SK-N-SH (cell line): ENCODE results near the gene SCN4A. TPM values are rescaled to one million over a fixed set of nuclear protein-coding genes. Genes with fewer than 3 reads are reported as not detected.
"Not testable (repeated sequence)": the region's sequence is repeated elsewhere in the genome, so short reads cannot be mapped to it uniquely, and the experiment has no call there.

Experiments
- CTCF ChIA-PET: fragments of 300-600, 350-600 bp; formaldehyde crosslinking; extraction: SDS; loops from one replicate; lab custom pipeline; 2021; lab: Yijun Ruan, JAX
- POLR2A ChIA-PET: fragments of 350-600 bp; sonication (Branson Sonifier 250); formaldehyde crosslinking; extraction: SDS; loops from one replicate; lab custom pipeline; 2020; ENCODE audit warnings: antibody characterized with exemption, inconsistent platforms; lab: Yijun Ruan, JAX
- DNase-seq: peaks from one replicate; pipeline ENCODE4 v3.0.0; 2012
- H2AFZ ChIP-seq: fragments of 200-600 bp; sonication (generic); 2 replicates; pipeline ENCODE4 v1.8.1; 2016; ENCODE audit warnings: antibody characterized with exemption, mild to moderate bottlenecking, low read depth
- H3F3A ChIP-seq: fragments of 200-600 bp; sonication (generic); replicated peaks from 2 replicates; pipeline ENCODE3; 2016; ENCODE audit warnings: antibody characterized with exemption, mild to moderate bottlenecking; ENCODE audit not compliant: insufficient read depth
- H3K27ac ChIP-seq, 2 experiments: fragments of 200-500 bp in 1 of 2; fragments of 200-600 bp in 1 of 2; sonication (Bioruptor generic) in 1 of 2; sonication (generic), shearing (Covaris generic) in 1 of 2; 2 replicates each; pipeline versions ENCODE4 v1.5.1 to v1.6.1; 2014 to 2016; ENCODE audit warnings: low read depth in 2 of 2, inconsistent platforms in 1 of 2, low read length in 1 of 2, mild to moderate bottlenecking in 1 of 2, mixed read lengths in 1 of 2
- H3K27me3 ChIP-seq: fragments of 200-600 bp; sonication (generic), shearing (Covaris generic); 2 replicates; pipeline ENCODE4 v1.6.1; 2016; ENCODE audit warnings: mixed run types; ENCODE audit not compliant: insufficient read depth
- H3K36me3 ChIP-seq, 2 experiments: fragments of 200-500 bp in 1 of 2; fragments of 200-600 bp in 1 of 2; sonication (Bioruptor generic) in 1 of 2; sonication (generic) in 1 of 2; replicated peaks in 1 of 2; 2 replicates each; pipeline versions ENCODE3 to v1.5.1; 2014 to 2016; ENCODE audit warnings: low read length in 1 of 2, mild to moderate bottlenecking in 1 of 2; ENCODE audit not compliant: insufficient read depth in 2 of 2, control insufficient read depth in 1 of 2
- H3K4me1 ChIP-seq, 2 experiments: fragments of 200-500 bp in 1 of 2; fragments of 200-600 bp in 1 of 2; sonication (Bioruptor generic) in 1 of 2; sonication (generic), shearing (Covaris generic) in 1 of 2; 2 replicates each; pipeline versions ENCODE4 v1.5.1 to v1.6.1; 2014 to 2016; ENCODE audit warnings: low read depth in 1 of 2, low read length in 1 of 2, mixed run types in 1 of 2; ENCODE audit not compliant: insufficient read depth in 2 of 2, control insufficient read depth in 1 of 2
- H3K4me2 ChIP-seq: fragments of 200-600 bp; sonication (generic), shearing (Covaris generic); 2 replicates; pipeline ENCODE4 v1.6.1; 2017; ENCODE audit warnings: mixed run types
- H3K4me3 ChIP-seq, 2 experiments: fragments of 200-500 bp in 1 of 2; fragments of 200-600 bp in 1 of 2; sonication (Bioruptor generic) in 1 of 2; sonication (generic), shearing (Covaris generic) in 1 of 2; 2 replicates each; pipeline versions ENCODE4 v1.5.1 to v1.8.1; 2014 to 2016; ENCODE audit warnings: low read depth in 2 of 2, inconsistent platforms in 1 of 2, low read length in 1 of 2, mild to moderate bottlenecking in 1 of 2, mixed read lengths in 1 of 2, moderate library complexity in 1 of 2
- H3K79me2 ChIP-seq: fragments of 200-600 bp; sonication (generic); 2 replicates; pipeline ENCODE4 v1.8.1; 2017; ENCODE audit warnings: mild to moderate bottlenecking; ENCODE audit not compliant: insufficient read depth
- H3K9ac ChIP-seq: fragments of 200-600 bp; sonication (generic); 2 replicates; pipeline ENCODE4 v1.6.1; 2017; ENCODE audit warnings: mixed run types
- H3K9me2 ChIP-seq: fragments of 200-600 bp; sonication (generic); 2 replicates; pipeline ENCODE4 v1.6.1; 2017; ENCODE audit warnings: mixed run types
- H3K9me3 ChIP-seq: fragments of 200-600 bp; sonication (generic); 2 replicates; pipeline ENCODE4 v1.6.1; 2017; ENCODE audit warnings: mixed run types, mild to moderate bottlenecking, moderate library complexity
- H4K20me1 ChIP-seq: fragments of 200-600 bp; sonication (generic); 2 replicates; pipeline ENCODE4 v1.6.1; 2017; ENCODE audit warnings: mild to moderate bottlenecking, mixed run types; ENCODE audit not compliant: insufficient read depth
- CHD2 ChIP-seq: fragments of 150-350 bp; IDR thresholded peaks from 2 replicates; pipeline ENCODE4 v1.6.1; 2018; ENCODE audit warnings: low read length; ENCODE audit not compliant: partially characterized antibody
- EZH2phosphoT487 ChIP-seq: fragments of 200-600 bp; sonication (generic); IDR thresholded peaks from 2 replicates; pipeline ENCODE4 v1.6.1; 2017; ENCODE audit warnings: low read depth, mixed run types, mild to moderate bottlenecking, antibody characterized with exemption, moderate library complexity, borderline replicate concordance
- FOXJ3 ChIP-seq: sonication (generic); formaldehyde crosslinking; IDR thresholded peaks from 2 replicates; pipeline ENCODE4 v1.5.1; 2020; ENCODE audit warnings: mild to moderate bottlenecking, missing genetic modification reagents
- MXI1 ChIP-seq: IDR thresholded peaks from 2 replicates; pipeline ENCODE4 v1.6.1; 2012; ENCODE audit warnings: mild to moderate bottlenecking, low read depth, low read length, improper control_type of control experiment
- NFIC ChIP-seq: IDR thresholded peaks from 2 replicates; pipeline ENCODE4 v1.4.0; 2012; ENCODE audit warnings: borderline replicate concordance
- NRF1 ChIP-seq: IDR thresholded peaks from 2 replicates; pipeline ENCODE4 v1.6.1; 2012; ENCODE audit warnings: low read depth, mild to moderate bottlenecking, low read length
- RAD21 ChIP-seq: IDR thresholded peaks from 2 replicates; pipeline ENCODE4 v1.6.1; 2012; ENCODE audit warnings: mild to moderate bottlenecking, low read length
- TCF12 ChIP-seq: IDR thresholded peaks from 2 replicates; pipeline ENCODE4 v1.4.0; 2012
- TEAD4 ChIP-seq: IDR thresholded peaks from 2 replicates; pipeline ENCODE4 v1.4.0; 2012; ENCODE audit warnings: mild to moderate bottlenecking, borderline replicate concordance; ENCODE audit not compliant: insufficient read depth
- YY1 ChIP-seq: IDR thresholded peaks from 2 replicates; pipeline ENCODE4 v1.4.0; 2012; ENCODE audit warnings: low read depth, mild to moderate bottlenecking
- WGBS: methylation state at CpG from one replicate; pipeline ENCODE4 v1.1.6; 2017; ENCODE audit warnings: low lambda C conversion rate; 5-methylcytosine and 5-hydroxymethylcytosine counted together
- polyA plus RNA-seq, 3 experiments: library from polyadenylated mRNA; depleted of rRNA; stranded (reverse); fragments of >200 nt; gene quantifications; 2 replicates each; pipeline ENCODE4 v1.2.3, GENCODE V29; 2012
- TF ChIP-seq, protein P1 (sequence below): fragments of 150-350 bp; IDR thresholded peaks from 2 replicates; pipeline ENCODE4 v1.6.1; 2016; ENCODE audit warnings: mild to moderate bottlenecking, low read depth, low read length
- TF ChIP-seq, protein P2 (sequence below): IDR thresholded peaks from 2 replicates; pipeline ENCODE4 v1.4.0; 2012; ENCODE audit warnings: low read depth, borderline replicate concordance
- TF ChIP-seq, protein P3 (sequence below): fragments of 200-600 bp; sonication (generic); IDR thresholded peaks from 2 replicates; pipeline ENCODE4 v1.6.1; 2017; ENCODE audit warnings: antibody characterized with exemption, mild to moderate bottlenecking, moderate library complexity
- TF ChIP-seq, protein P4 (sequence below): IDR thresholded peaks from 2 replicates; pipeline ENCODE4 v1.4.0; 2012; ENCODE audit warnings: low read depth

Gene SCN4A
- polyA plus RNA-seq, 1 of the 3 experiments (the other 2 are of a cell fraction): not detected

DNA sequence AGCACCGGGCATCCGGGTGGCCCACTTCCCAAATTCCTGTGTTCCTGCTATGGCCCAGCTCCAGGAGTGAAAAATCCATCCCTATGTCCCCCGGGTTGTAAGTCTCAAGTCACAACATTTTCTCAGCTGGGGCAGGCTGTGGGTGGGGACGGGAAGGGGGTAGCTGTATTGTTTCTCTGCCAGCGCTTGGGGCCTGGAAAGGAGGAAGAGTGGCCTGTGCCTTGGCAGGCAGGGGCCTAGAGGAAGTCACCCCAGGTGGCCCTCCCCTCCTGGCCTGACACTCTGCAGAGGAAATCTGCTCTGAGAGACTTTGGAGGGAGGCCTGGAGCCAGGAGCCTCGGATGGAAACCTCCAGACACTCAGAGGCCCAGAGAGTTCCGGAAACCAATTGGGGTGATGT is 10.6 kb upstream of the SCN4A start:
- H3F3A ChIP-seq: no peaks in the 10 kb centered on the region
- H3K9me2 ChIP-seq: no peaks in the 10 kb centered on the region
- H3K27me3 ChIP-seq: no peaks in the 10 kb centered on the region
- H3K9ac ChIP-seq: no peak overlapping the region
- ChIA-PET CTCF (interaction anchor here (1.1 to 2.6 kb wide), 8 partner anchors 11 to 72 kb away, joined by 3 to 9 read pairs (median 7); partner anchors contain the start of genes CSHL1 and GH1), POLR2A (no interaction called here)
- H3K79me2 ChIP-seq: no peaks in the 10 kb centered on the region
- no peaks in the 10 kb centered on the region for H4K20me1 ChIP-seq
- no peak overlapping the region for H3K4me3 ChIP-seq
- no peaks in the 10 kb centered on the region for H3K9me3 ChIP-seq
- DNase-seq: no peak
- H3K4me2 ChIP-seq: no peak overlapping the region
- H3K36me3 ChIP-seq: no peaks in the 10 kb centered on the region
- WGBS: 71% methylated on average over 6 of the region's 7 CpGs
- peaks cover 0 to 6% of the 10 kb centered on the region in 2 experiments; a peak in 1 of 4 replicates for H3K4me1 ChIP-seq
- no peak for TF ChIP-seq YY1
- no peak for TF ChIP-seq RAD21
- no peak for TF ChIP-seq TEAD4
- TF ChIP-seq, protein P1, sequence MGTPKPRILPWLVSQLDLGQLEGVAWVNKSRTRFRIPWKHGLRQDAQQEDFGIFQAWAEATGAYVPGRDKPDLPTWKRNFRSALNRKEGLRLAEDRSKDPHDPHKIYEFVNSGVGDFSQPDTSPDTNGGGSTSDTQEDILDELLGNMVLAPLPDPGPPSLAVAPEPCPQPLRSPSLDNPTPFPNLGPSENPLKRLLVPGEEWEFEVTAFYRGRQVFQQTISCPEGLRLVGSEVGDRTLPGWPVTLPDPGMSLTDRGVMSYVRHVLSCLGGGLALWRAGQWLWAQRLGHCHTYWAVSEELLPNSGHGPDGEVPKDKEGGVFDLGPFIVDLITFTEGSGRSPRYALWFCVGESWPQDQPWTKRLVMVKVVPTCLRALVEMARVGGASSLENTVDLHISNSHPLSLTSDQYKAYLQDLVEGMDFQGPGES: no peak
- TF ChIP-seq FOXJ3: no peak
- TF ChIP-seq NRF1: no peak
- no peak for TF ChIP-seq CHD2
- no peak for TF ChIP-seq NFIC
- TF ChIP-seq, protein P2, sequence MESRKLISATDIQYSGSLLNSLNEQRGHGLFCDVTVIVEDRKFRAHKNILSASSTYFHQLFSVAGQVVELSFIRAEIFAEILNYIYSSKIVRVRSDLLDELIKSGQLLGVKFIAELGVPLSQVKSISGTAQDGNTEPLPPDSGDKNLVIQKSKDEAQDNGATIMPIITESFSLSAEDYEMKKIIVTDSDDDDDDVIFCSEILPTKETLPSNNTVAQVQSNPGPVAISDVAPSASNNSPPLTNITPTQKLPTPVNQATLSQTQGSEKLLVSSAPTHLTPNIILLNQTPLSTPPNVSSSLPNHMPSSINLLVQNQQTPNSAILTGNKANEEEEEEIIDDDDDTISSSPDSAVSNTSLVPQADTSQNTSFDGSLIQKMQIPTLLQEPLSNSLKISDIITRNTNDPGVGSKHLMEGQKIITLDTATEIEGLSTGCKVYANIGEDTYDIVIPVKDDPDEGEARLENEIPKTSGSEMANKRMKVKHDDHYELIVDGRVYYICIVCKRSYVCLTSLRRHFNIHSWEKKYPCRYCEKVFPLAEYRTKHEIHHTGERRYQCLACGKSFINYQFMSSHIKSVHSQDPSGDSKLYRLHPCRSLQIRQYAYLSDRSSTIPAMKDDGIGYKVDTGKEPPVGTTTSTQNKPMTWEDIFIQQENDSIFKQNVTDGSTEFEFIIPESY: no peak
- TF ChIP-seq MXI1: no peak
- TF ChIP-seq, protein P3, sequence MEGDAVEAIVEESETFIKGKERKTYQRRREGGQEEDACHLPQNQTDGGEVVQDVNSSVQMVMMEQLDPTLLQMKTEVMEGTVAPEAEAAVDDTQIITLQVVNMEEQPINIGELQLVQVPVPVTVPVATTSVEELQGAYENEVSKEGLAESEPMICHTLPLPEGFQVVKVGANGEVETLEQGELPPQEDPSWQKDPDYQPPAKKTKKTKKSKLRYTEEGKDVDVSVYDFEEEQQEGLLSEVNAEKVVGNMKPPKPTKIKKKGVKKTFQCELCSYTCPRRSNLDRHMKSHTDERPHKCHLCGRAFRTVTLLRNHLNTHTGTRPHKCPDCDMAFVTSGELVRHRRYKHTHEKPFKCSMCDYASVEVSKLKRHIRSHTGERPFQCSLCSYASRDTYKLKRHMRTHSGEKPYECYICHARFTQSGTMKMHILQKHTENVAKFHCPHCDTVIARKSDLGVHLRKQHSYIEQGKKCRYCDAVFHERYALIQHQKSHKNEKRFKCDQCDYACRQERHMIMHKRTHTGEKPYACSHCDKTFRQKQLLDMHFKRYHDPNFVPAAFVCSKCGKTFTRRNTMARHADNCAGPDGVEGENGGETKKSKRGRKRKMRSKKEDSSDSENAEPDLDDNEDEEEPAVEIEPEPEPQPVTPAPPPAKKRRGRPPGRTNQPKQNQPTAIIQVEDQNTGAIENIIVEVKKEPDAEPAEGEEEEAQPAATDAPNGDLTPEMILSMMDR: no peak
- TF ChIP-seq, protein P4, sequence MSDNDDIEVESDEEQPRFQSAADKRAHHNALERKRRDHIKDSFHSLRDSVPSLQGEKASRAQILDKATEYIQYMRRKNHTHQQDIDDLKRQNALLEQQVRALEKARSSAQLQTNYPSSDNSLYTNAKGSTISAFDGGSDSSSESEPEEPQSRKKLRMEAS: no peak
- TF ChIP-seq EZH2phosphoT487: no peak
- no peak for TF ChIP-seq TCF12
- H2AFZ ChIP-seq: no peak overlapping the region
- H3K27ac ChIP-seq: no peak overlapping the region

DNA sequence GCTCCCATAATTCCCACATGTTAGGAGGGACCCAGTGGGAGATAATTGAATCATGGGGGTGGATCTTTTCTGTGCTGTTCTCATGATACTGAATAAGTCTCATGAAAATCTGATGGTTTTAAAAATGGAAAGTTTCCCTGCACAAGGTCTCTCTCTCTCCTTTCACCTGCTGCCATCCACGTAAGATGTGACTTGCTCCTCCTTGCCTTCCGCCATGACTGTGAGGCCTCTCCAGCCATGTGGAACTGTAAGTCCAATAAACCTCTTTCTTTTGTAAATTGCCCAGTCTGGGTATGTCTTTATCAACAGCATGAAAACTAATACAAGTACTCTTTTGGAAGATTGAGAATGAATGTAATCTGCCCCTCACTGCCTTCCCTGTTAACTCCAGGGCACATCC is 9.9 kb upstream of the SCN4A start:
- CTCF ChIA-PET: interaction anchor here (1.1 to 7.8 kb wide), 8 partner anchors 6 to 71 kb away, joined by 3 to 56 read pairs (median 8); partner anchors contain the start of genes CSHL1 and GH1
- H3K4me1 ChIP-seq, DNase-seq, POLR2A ChIA-PET, H3K9ac ChIP-seq, H3K36me3 ChIP-seq, H3K4me3 ChIP-seq, H3K9me2 ChIP-seq, H3K9me3 ChIP-seq, H3K27ac ChIP-seq, H3F3A ChIP-seq, H3K27me3 ChIP-seq, H3K4me2 ChIP-seq, H3K79me2 ChIP-seq, H4K20me1 ChIP-seq, H2AFZ ChIP-seq: not testable (repeated sequence)
- WGBS: 80% methylated on average over 2 of the region's 2 CpGs
